Upper lobe of left lung (tissue), 6 donors: ENCODE measurements around the gene PCDH20. TPM values are rescaled to one million over a fixed set of nuclear protein-coding genes. Genes with fewer than 3 reads are reported as not detected.

Experiments
- ATAC-seq, 2 donors: fragments of 200-7000 bp; cut with Tn5 transposase; one replicate each; pipeline ENCODE4 v1.9.1; 2022; ENCODE audit warnings: mild to moderate bottlenecking in 2 of 2, moderate library complexity in 2 of 2; ENCODE audit not compliant: low FRiP score in 2 of 2
- DNase-seq, 2 donors: peaks; one replicate each; pipeline ENCODE4 v3.0.0-alpha.2; 2019 to 2020
- H3K27ac ChIP-seq, 4 donors: fragments of 200-600 bp; sonication (generic); one replicate each; pipeline ENCODE4 v1.5.1; 2016 to 2019
- H3K27me3 ChIP-seq, 4 donors: fragments of 200-600 bp; sonication (generic); one replicate each; pipeline ENCODE4 v1.5.1; 2017 to 2019
- H3K36me3 ChIP-seq, 4 donors: fragments of 200-600 bp; sonication (generic); one replicate each; pipeline ENCODE4 v1.5.1; 2016 to 2019
- H3K4me1 ChIP-seq, 4 donors: fragments of 200-600 bp; sonication (generic); one replicate each; pipeline ENCODE4 v1.5.1; 2018 to 2019
- H3K4me3 ChIP-seq, 4 donors: fragments of 200-600 bp; sonication (generic); one replicate each; pipeline ENCODE4 v1.5.1; 2017 to 2019; ENCODE audit warnings: mild to moderate bottlenecking in 2 of 4, moderate library complexity in 1 of 4
- H3K9me3 ChIP-seq, 4 donors: fragments of 200-600 bp; sonication (generic); one replicate each; pipeline ENCODE4 v1.5.1; 2018 to 2019
- EP300 ChIP-seq, 4 donors: sonication (generic); formaldehyde crosslinking; IDR thresholded peaks; one replicate each; pipeline ENCODE4 v1.5.1; 2017; ENCODE audit warnings: antibody characterized with exemption in 4 of 4, control low read depth in 2 of 4
- POLR2A ChIP-seq, 4 donors: fragments of 450-650 bp; IDR thresholded peaks; one replicate each; pipeline ENCODE4 v1.5.1; 2016 to 2017; ENCODE audit warnings: antibody characterized with exemption in 4 of 4, mild to moderate bottlenecking in 2 of 4
- POLR2AphosphoS5 ChIP-seq, 2 donors: sonication (generic); formaldehyde crosslinking; IDR thresholded peaks; one replicate each; pipeline ENCODE4 v1.5.1; 2017; ENCODE audit warnings: antibody characterized with exemption in 2 of 2
- WGBS, 2 donors: methylation state at CpG; one replicate each; pipeline ENCODE4 v1.1.5; 2017 to 2018; 5-methylcytosine and 5-hydroxymethylcytosine counted together
- total RNA-seq, 6 donors: library from RNA; depleted of rRNA in 4 of 6; stranded (reverse); fragments of >200 nt in 4 of 6; gene quantifications; one replicate each; pipeline versions ENCODE4 v1.1.0 to v1.2.1, GENCODE V29; 2016 to 2021
- TF ChIP-seq, protein P1 (sequence below), 6 experiments: fragments of 450-650 bp in 4 of 6; fragments of 200-600 bp in 2 of 6; sonication (generic) in 2 of 6; IDR thresholded peaks; one replicate each; pipeline ENCODE4 v1.5.1; 2016 to 2019; ENCODE audit warnings: antibody characterized with exemption in 6 of 6
- donor health status: DM: no; HTN: no; CAD: no; lungs with moderate emphysema.
- donor health status: DM: no; HTN: yes; CAD: no; lungs with severe emphysema.

Gene PCDH20
- total RNA-seq, 6 donors from 2014 or later, result 0.33 to 17.6 (median 6.3) TPM

DNA sequence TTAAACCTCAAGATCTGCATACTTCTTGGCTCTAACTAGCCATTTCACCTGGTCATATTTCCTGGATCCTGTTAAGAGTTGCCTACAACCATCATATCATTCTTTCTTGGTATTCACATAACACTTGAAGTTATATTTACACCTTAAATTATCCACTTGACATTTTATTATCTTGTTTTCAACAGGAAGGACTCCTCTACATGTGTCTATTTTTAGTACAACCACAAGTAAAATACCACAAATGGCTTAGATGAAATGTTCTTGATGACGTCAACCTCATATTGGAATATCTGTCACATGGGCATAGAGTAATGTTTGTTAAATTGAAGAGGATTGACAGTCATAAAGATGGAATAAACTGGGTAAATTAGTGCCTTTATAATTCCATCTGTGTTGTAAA, 9.4 kb downstream of the PCDH20 start:
- Histone ChIP-seq H3K27me3 (no peaks in the 10 kb centered on the region), H3K27ac (no peak overlapping the region), H3K36me3 (no peaks in the 10 kb centered on the region), H3K4me1 (no peaks in the 10 kb centered on the region), H3K4me3 (no peak overlapping the region), H3K9me3 (no peaks in the 10 kb centered on the region)
- WGBS, 2 donors, result 39 to 52% methylated on average over 1 of the region's 1 CpG
- DNase-seq, result no peak
- TF ChIP-seq EP300 (IDR thresholded peaks at IDR 0.05) (no peak), POLR2A (IDR thresholded peaks at IDR 0.05) (no peak), POLR2AphosphoS5 (IDR thresholded peaks at IDR 0.05) (no peak)
- TF ChIP-seq, protein P1, sequence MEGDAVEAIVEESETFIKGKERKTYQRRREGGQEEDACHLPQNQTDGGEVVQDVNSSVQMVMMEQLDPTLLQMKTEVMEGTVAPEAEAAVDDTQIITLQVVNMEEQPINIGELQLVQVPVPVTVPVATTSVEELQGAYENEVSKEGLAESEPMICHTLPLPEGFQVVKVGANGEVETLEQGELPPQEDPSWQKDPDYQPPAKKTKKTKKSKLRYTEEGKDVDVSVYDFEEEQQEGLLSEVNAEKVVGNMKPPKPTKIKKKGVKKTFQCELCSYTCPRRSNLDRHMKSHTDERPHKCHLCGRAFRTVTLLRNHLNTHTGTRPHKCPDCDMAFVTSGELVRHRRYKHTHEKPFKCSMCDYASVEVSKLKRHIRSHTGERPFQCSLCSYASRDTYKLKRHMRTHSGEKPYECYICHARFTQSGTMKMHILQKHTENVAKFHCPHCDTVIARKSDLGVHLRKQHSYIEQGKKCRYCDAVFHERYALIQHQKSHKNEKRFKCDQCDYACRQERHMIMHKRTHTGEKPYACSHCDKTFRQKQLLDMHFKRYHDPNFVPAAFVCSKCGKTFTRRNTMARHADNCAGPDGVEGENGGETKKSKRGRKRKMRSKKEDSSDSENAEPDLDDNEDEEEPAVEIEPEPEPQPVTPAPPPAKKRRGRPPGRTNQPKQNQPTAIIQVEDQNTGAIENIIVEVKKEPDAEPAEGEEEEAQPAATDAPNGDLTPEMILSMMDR (IDR thresholded peaks at IDR 0.05), result no peak
- ATAC-seq, result no peak

DNA sequence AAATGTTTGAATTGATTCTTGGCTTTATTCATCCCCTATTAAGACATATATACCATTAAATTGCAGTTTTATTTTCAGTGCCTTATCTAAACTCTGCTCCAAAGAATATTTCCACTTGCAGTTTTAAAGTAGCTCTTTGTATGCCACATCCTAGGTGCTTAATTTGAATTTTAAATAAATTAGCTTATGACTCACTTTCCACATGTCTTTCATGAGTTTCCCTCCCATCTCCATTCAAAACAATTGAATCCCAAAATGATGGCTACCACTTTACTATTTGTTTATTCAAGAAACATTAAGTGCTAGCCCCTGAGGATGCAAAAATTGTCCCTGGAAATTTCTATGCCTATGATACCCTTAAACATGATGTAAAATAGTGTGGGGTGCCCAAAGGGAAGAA, 19.5 kb downstream of the PCDH20 start:
- H3K4me1 ChIP-seq, result no peaks in the 10 kb centered on the region
- no peak overlapping the region for H3K4me3 ChIP-seq
- H3K27me3 ChIP-seq, result no peaks in the 10 kb centered on the region
- H3K9me3 ChIP-seq, result no peaks in the 10 kb centered on the region
- TF ChIP-seq POLR2AphosphoS5 (IDR thresholded peaks at IDR 0.05), result no peak
- TF ChIP-seq, protein P1 (IDR thresholded peaks at IDR 0.05), result no peak
- TF ChIP-seq POLR2A (IDR thresholded peaks at IDR 0.05), result no peak
- no peak for TF ChIP-seq EP300 (IDR thresholded peaks at IDR 0.05)
- H3K36me3 ChIP-seq, result no peaks in the 10 kb centered on the region
- DNase-seq (no peak), ATAC-seq (no peak)
- no peak overlapping the region for H3K27ac ChIP-seq

- no peak for DNase-seq
- H3K27ac ChIP-seq, result no peak overlapping the region
- no peaks in the 10 kb centered on the region for H3K27me3 ChIP-seq
- no peaks in the 10 kb centered on the region for H3K4me1 ChIP-seq
- H3K9me3 ChIP-seq, result no peaks in the 10 kb centered on the region
- 79% methylated on average over 7 of the region's 7 CpGs for WGBS, 2 donors
- no peak overlapping the region for H3K4me3 ChIP-seq
- TF ChIP-seq, protein P1 (IDR thresholded peaks at IDR 0.05), result no peak
- TF ChIP-seq POLR2AphosphoS5 (IDR thresholded peaks at IDR 0.05) (no peak), POLR2A (IDR thresholded peaks at IDR 0.05) (no peak), EP300 (IDR thresholded peaks at IDR 0.05) (no peak)
- no peaks in the 10 kb centered on the region for H3K36me3 ChIP-seq
- no peak for ATAC-seq
These were observed 24.2 kb downstream of the PCDH20 start for GRCh38 chr13:61391426-61391825.

DNA sequence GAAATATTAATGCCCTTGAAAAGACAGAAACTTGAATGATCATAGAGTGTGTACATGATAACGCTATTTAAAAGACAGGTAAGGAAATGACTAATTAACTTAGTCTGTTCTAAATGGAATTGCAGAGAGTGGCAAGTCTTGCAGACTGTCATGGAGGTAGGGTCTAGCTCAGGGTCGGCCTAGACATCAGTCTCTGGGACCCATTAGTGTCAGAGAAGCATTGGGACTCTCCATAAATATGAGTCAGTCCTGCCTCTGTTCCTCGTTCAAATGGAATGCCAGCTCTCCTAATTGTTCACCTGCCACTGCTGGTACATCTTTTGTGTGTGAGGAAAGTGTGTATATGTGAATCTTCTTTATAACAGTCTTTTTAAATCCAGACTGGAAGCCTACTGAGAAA, 28.0 kb downstream of the PCDH20 start:
- Histone ChIP-seq H3K27ac (no peak overlapping the region), H3K4me3 (no peak overlapping the region), H3K4me1 (no peaks in the 10 kb centered on the region), H3K27me3 (no peaks in the 10 kb centered on the region), H3K9me3 (no peaks in the 10 kb centered on the region), H3K36me3 (no peaks in the 10 kb centered on the region)
- DNase-seq (no peak), ATAC-seq (no peak)
- TF ChIP-seq, protein P1 (IDR thresholded peaks at IDR 0.05), result no peak
- no peak for TF ChIP-seq EP300 (IDR thresholded peaks at IDR 0.05)
- TF ChIP-seq POLR2AphosphoS5 (IDR thresholded peaks at IDR 0.05), result no peak
- no peak for TF ChIP-seq POLR2A (IDR thresholded peaks at IDR 0.05)
- 60 to 65% methylated on average over 3 of the region's 3 CpGs for WGBS, 2 donors

DNA sequence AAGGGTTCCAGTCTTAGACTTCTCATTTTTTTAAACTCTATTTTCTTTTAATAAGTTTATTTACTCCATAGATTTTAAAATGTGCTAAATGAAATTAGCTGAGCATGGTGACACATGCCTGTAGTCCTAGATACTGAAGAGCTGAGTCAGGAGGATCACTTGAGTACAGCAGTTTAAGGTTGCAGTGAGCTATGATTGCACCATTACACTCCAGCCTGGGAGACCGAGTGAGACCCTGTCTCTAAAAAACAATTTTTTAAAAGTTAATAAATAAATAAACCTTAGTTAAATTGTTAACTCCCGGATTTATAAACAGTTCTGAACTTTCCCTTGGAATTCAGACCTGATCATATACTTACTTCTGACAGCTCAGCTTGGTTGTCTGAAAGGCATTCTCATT, 32.5 kb downstream of the PCDH20 start:
- Histone ChIP-seq H3K9me3 (no peaks in the 10 kb centered on the region), H3K27me3 (no peaks in the 10 kb centered on the region), H3K36me3 (no peaks in the 10 kb centered on the region), H3K4me1 (no peaks in the 10 kb centered on the region), H3K27ac (no peak overlapping the region), H3K4me3 (no peak overlapping the region)
- TF ChIP-seq POLR2A (IDR thresholded peaks at IDR 0.05), result no peak
- TF ChIP-seq, protein P1 (IDR thresholded peaks at IDR 0.05), result no peak
- no peak for TF ChIP-seq EP300 (IDR thresholded peaks at IDR 0.05)
- no peak for TF ChIP-seq POLR2AphosphoS5 (IDR thresholded peaks at IDR 0.05)
- DNase-seq, result no peak
- 54 to 80% methylated on average over 2 of the region's 2 CpGs for WGBS, 2 donors
- ATAC-seq, result no peak
